ENCODE data around the gene GRIK4.

The GRIK4 gene

GRCh38 chr11:120694726-120695125 lies 183.2 kb downstream of the GRIK4 start:
- TF ChIP-seq FOXP2 (optimal IDR thresholded peaks at IDR 0.05; ENCODE audit: borderline replicate concordance, extremely low read depth, extremely low read length, insufficient read depth), result no peak
- no peak for TF ChIP-seq POLR2AphosphoS5 (IDR thresholded peaks at IDR 0.05; ENCODE audit: low read depth, low read length)
- TF ChIP-seq SIN3A (IDR thresholded peaks at IDR 0.05; ENCODE audit: borderline replicate concordance, insufficient read depth, low read length), result no peak
- no peak for TF ChIP-seq TAF1 (IDR thresholded peaks at IDR 0.05; ENCODE audit: borderline replicate concordance, insufficient read depth, low read length)
- TF ChIP-seq, protein P1, sequence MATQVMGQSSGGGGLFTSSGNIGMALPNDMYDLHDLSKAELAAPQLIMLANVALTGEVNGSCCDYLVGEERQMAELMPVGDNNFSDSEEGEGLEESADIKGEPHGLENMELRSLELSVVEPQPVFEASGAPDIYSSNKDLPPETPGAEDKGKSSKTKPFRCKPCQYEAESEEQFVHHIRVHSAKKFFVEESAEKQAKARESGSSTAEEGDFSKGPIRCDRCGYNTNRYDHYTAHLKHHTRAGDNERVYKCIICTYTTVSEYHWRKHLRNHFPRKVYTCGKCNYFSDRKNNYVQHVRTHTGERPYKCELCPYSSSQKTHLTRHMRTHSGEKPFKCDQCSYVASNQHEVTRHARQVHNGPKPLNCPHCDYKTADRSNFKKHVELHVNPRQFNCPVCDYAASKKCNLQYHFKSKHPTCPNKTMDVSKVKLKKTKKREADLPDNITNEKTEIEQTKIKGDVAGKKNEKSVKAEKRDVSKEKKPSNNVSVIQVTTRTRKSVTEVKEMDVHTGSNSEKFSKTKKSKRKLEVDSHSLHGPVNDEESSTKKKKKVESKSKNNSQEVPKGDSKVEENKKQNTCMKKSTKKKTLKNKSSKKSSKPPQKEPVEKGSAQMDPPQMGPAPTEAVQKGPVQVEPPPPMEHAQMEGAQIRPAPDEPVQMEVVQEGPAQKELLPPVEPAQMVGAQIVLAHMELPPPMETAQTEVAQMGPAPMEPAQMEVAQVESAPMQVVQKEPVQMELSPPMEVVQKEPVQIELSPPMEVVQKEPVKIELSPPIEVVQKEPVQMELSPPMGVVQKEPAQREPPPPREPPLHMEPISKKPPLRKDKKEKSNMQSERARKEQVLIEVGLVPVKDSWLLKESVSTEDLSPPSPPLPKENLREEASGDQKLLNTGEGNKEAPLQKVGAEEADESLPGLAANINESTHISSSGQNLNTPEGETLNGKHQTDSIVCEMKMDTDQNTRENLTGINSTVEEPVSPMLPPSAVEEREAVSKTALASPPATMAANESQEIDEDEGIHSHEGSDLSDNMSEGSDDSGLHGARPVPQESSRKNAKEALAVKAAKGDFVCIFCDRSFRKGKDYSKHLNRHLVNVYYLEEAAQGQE (IDR thresholded peaks at IDR 0.05; ENCODE audit: insufficient read depth in 1 of 2, low read depth in 2 of 2, low read length in 2 of 2), result no peak

DNA sequence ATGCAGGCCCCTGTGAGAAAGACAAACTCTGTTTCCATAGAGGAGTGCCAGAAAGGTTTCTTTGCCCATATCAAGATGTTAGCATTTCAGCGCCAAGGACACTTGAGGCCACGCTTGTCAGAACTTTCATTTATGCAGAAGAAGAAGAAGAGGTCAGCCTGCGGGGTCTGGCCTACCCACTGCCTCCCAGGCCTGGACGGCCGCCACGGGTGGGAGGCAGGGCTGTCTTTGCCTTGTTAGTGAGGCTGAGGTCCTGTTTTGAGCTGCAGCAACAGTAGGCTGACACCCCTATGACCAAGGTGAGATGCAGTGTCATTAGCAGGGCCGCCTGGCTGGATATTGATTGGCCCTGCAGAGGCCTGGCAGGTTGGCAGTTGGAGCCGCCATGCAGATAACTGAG lies 183.9 kb downstream of the GRIK4 start:
- TF ChIP-seq, protein P1 (IDR thresholded peaks at IDR 0.05; ENCODE audit: insufficient read depth in 1 of 2, low read depth in 2 of 2, low read length in 2 of 2), result no peak
- TF ChIP-seq TAF1 (IDR thresholded peaks at IDR 0.05; ENCODE audit: borderline replicate concordance, insufficient read depth, low read length), result no peak
- no peak for TF ChIP-seq POLR2AphosphoS5 (IDR thresholded peaks at IDR 0.05; ENCODE audit: low read depth, low read length)

GRCh38 chr11:120695939-120696338 lies 184.4 kb downstream of the GRIK4 start:
- TF ChIP-seq, protein P1 (IDR thresholded peaks at IDR 0.05; ENCODE audit: insufficient read depth in 1 of 2, low read depth in 2 of 2, low read length in 2 of 2), result no peak
- no peak for TF ChIP-seq POLR2AphosphoS5 (IDR thresholded peaks at IDR 0.05; ENCODE audit: low read depth, low read length)
- no peak for TF ChIP-seq TAF1 (IDR thresholded peaks at IDR 0.05; ENCODE audit: borderline replicate concordance, insufficient read depth, low read length)
- TF ChIP-seq SIN3A (IDR thresholded peaks at IDR 0.05; ENCODE audit: borderline replicate concordance, insufficient read depth, low read length), result no peak

DNA sequence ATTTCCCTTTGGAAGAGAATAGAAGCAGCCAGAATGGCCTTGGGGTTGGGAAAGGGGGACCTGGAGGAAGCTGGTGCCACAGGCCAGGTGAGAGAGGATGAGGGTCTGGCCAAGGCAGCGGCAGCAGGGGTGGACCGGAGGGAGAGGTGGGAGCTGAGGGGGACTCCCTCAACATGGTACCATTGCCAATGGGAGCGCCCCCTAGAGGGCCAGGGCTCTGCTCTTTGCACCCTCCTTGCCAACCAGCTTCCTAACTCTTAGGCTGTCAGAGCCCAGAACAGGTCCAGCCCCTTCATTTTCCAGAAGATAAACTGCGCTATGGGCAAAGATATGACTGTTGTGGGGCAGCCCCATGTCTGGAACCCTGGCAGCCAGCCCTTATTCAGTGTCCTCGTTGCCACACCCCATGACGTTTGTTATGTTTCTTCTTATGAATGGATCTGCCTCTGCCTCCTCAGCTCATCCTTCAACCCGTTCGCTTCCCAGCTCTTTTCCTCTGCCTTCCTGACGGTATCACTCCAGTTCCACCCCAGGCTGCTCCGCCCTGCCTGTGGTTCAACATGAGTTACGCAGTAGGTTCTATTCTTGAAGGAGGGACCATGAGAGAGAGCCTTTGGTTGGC lies 185.2 kb downstream of the GRIK4 start:
- no peak for TF ChIP-seq TAF1 (IDR thresholded peaks at IDR 0.05; ENCODE audit: borderline replicate concordance, insufficient read depth, low read length)

DNA sequence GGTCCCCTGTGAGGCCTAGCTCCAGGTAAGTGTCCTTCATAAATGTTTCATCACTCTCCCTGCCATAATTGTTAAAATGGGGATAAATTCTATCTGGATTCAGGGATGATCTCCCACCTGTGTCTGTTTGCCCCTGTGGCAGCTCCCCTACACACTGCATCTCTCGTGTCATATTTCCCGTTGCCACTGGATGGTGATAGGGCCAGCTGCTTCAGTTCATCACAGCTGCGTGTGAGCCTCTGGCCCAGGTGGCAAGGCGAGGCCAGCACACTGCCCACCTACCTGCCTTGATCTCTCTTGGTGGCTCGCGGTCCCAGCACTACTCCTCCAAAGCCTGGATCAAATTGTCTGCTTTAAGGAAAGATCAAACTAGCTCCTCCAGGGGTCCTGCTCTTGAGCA lies 187.4 kb downstream of the GRIK4 start:
- TF ChIP-seq, protein P1 (IDR thresholded peaks at IDR 0.05; ENCODE audit: insufficient read depth in 1 of 2, low read depth in 2 of 2, low read length in 2 of 2), result no peak
- TF ChIP-seq POLR2AphosphoS5 (IDR thresholded peaks at IDR 0.05; ENCODE audit: low read depth, low read length) (no peak), SIN3A (IDR thresholded peaks at IDR 0.05; ENCODE audit: borderline replicate concordance, insufficient read depth, low read length) (no peak), FOXP2 (optimal IDR thresholded peaks at IDR 0.05; ENCODE audit: borderline replicate concordance, extremely low read depth, extremely low read length, insufficient read depth) (no peak), TAF1 (IDR thresholded peaks at IDR 0.05; ENCODE audit: borderline replicate concordance, insufficient read depth, low read length) (no peak)

Measured in PFSK-1 (cell line).